KOPT-K1 (cell line): ENCODE measurements around the gene DMXL2.
"Not testable (repeated sequence)": the region's sequence is repeated elsewhere in the genome, so short reads cannot be mapped to it uniquely, and the experiment has no call there.

ENCODE experiments used
- H3K27ac ChIP-seq: fragments of 200-600 bp; sonication (generic); 2 replicates; pipeline ENCODE4 v1.5.1; 2016; ENCODE audit warnings: antibody characterized with exemption, mild to moderate bottlenecking, low read depth, low read length; ENCODE audit not compliant: poor library complexity, severe bottlenecking
- H3K36me3 ChIP-seq: fragments of 200-600 bp; sonication (generic); 2 replicates; pipeline ENCODE4 v1.5.1; 2017; ENCODE audit warnings: antibody characterized with exemption, mild to moderate bottlenecking, low read length, moderate library complexity; ENCODE audit not compliant: insufficient read depth
- H3K9me3 ChIP-seq: fragments of 200-600 bp; sonication (generic); 2 replicates; pipeline ENCODE4 v1.5.1; 2017; ENCODE audit warnings: antibody characterized with exemption, low read length, mild to moderate bottlenecking; ENCODE audit not compliant: insufficient read depth, poor library complexity, severe bottlenecking

The DMXL2 gene

DNA sequence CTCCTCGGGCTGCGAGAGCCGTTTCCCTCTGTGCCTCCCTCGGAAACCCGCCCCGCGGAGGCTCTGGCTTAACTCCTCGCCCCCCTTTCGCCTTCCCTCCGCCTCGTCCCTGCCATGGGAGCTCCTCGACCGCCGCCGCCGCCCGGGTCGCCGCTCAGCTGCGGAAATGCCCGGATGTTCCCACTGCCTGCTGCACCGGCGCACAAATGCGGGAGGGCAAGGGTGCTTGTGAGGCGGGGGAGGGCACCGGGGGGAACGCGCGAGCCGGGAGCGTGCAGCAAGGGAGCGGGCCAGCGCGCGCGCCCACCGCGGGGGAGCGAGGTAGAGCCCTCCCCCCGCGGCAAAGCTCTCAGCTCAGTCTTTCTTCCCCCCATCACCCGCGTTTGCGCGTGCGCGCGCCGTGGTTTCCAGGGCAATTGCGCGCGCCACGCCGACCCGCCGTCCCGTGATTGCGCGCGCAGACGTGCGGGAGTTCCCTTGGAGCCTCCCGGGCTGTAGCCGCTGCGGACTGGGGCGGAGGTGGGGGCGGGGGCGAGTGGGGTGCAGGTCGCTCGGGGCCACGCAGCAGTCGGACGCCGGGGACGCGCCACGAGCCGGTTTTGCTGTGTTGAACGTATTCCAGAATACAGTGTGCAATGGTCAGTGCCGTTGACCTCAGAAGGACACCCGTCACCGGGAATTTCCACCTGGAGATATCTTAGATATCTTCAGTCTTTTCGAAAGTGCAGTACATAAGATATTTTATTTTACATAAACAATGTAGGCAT, at the start of gene DMXL2:
DMXL2 (minus strand) TSS at position 168 of the 767 bp plus-strand sequence. CDS start 226 bp downstream, outside the sequence.
- Histone ChIP-seq H3K36me3 (no peaks in the 10 kb centered on the region), H3K9me3 (no peaks in the 10 kb centered on the region), H3K27ac (peak within 1 kb of the TSS; percentile 72)

- Histone ChIP-seq H3K27ac (no peak overlapping the region), H3K9me3 (no peaks in the 10 kb centered on the region), H3K36me3 (no peaks in the 10 kb centered on the region)
Measured at GRCh38 chr15:51672155-51672687, 49.6 kb upstream of the DMXL2 start.

- Histone ChIP-seq H3K27ac (no peak overlapping the region), H3K9me3 (no peaks in the 10 kb centered on the region), H3K36me3 (no peaks in the 10 kb centered on the region)
Measured at GRCh38 chr15:51669381-51669780, 46.8 kb upstream of the DMXL2 start.

DNA sequence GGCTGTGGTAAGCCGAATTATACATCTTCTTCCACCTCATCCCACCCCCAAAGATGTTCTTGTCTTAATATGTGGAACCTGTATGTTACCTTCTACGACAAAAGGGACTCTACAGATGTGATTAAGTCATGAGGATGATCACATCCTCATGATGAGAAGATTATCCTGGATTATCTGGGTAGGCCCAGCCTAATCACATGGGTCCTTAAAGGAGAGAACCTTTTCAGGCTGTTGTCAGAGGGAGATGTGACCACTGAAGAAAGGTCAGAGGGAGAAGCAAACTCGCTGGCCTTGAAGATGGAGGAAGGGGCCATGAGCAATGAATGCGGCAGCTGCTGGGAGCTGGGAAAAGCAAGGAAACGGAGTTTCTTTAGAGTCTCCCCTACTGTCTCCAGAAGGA, 45.9 kb upstream of the DMXL2 start:
- H3K9me3 ChIP-seq: no peaks in the 10 kb centered on the region
- H3K36me3 ChIP-seq: no peaks in the 10 kb centered on the region
- no peak overlapping the region for H3K27ac ChIP-seq

DNA sequence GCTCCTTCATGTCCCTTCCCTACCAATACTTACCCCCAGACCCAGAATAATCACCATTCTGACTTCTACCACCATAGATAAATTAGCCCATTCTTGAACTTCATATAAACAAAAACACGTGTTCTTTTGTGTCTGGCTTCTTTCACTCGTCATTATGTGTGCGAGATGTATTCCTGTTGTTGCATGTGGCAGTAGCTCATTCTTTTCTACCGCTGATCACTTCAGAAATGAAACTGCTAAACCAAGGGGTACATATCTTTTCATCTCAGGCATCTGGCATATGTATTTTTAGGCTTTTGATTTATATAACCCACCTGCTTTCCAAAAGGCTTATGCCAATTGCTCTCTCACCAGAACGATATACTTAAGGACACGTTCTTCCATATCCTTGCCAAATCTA, 44.9 kb upstream of the DMXL2 start:
- Histone ChIP-seq H3K9me3 (no peaks in the 10 kb centered on the region), H3K36me3 (no peaks in the 10 kb centered on the region), H3K27ac (no peak overlapping the region)

DNA sequence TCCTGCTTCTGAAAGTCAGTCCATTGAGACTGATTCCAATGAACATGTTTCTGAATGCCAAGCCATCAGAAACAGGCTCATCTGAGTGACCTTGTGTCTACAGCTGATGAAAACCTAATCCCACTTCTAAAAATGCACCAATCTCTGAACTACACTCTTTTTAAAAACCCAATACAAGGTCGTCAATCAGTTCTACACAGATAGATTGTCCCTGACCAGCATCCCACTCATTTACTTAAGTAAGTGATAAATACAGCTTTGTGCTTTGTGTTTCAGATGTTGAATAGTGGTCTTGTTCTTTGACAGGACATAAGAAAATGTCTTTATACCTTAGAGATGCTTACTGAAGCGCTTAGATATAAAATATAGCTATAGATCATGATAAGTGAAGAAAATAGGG, 38.5 kb upstream of the DMXL2 start:
- no peak overlapping the region for H3K27ac ChIP-seq
- no peaks in the 10 kb centered on the region for H3K36me3 ChIP-seq
- H3K9me3 ChIP-seq: no peaks in the 10 kb centered on the region

GRCh38 chr15:51658664-51659063, 36.1 kb upstream of the DMXL2 start:
- H3K9me3 ChIP-seq: no peaks in the 10 kb centered on the region
- no peaks in the 10 kb centered on the region for H3K36me3 ChIP-seq
- no peak overlapping the region for H3K27ac ChIP-seq

- not testable (repeated sequence) for H3K9me3 ChIP-seq, H3K27ac ChIP-seq, H3K36me3 ChIP-seq
Measured at GRCh38 chr15:51655401-51656057, 33.0 kb upstream of the DMXL2 start.

- Histone ChIP-seq H3K9me3 (no peaks in the 10 kb centered on the region), H3K27ac (no peak overlapping the region), H3K36me3 (no peaks in the 10 kb centered on the region)
Measured at GRCh38 chr15:51652084-51652668, 29.6 kb upstream of the DMXL2 start.

DNA sequence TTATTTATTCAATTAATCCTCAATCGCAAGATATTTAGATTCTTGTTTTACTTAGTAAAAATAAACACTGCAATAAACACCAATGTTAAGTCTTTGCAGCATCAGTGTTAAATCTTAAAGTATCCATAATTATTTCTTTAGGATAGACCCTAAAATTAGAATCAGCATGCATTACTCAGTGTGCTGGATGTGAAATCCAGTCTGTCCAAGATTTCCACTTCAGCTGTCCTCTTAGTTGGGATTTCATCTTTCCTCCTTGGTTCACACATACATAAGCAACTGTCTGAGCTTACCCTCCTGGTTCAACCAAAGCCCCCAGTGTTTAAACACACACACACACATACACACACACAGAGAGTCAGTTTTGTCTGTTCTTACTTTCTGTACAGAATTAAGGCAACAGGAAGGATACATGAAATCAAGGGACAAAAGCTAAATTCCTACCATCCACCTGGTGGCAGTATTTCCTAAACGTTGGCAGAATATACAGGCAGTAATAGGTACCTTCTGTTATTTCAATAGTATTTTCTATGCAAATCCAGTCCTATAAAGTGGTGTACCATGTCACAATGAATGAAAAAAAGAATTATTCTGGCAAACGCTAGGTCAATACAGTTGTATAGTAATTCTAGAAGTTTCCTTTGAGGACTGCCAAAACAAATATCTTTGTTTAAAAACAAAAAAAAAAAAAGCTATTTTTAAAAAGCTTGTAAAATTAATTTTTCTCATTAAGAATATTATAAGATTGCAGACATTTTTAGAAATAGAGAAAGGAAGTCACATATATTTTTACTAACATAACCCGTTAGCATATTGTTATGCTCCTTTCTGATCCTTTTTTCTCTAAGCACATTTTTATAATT, 27.3 kb upstream of the DMXL2 start:
- no peaks in the 10 kb centered on the region for H3K36me3 ChIP-seq
- no peaks in the 10 kb centered on the region for H3K9me3 ChIP-seq
- H3K27ac ChIP-seq: no peak overlapping the region

DNA sequence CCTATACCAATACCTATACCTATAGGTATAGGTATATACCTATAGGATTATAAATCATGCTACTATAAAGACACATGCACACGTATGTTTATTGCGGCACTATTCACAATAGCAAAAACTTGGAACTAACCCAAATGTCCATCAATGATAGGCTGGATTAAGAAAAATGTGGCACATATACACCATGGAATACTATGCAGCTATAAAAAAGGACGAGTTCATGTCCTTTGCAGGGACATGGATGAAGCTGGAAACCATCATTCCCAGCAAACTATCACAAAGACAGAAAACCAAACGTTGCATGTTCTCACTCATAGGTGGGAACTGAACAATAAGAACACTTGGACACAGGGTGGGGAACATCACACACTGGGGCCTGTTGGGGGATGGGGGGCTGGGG, 26.1 kb upstream of the DMXL2 start:
- not testable (repeated sequence) for H3K36me3 ChIP-seq, H3K27ac ChIP-seq, H3K9me3 ChIP-seq

- not testable (repeated sequence) for H3K36me3 ChIP-seq, H3K27ac ChIP-seq, H3K9me3 ChIP-seq
Measured at GRCh38 chr15:51648101-51648500, 25.5 kb upstream of the DMXL2 start.

- no peaks in the 10 kb centered on the region for H3K9me3 ChIP-seq
- H3K27ac ChIP-seq: no peak overlapping the region
- no peaks in the 10 kb centered on the region for H3K36me3 ChIP-seq
Measured at GRCh38 chr15:51647128-51647562, 24.6 kb upstream of the DMXL2 start.

DNA sequence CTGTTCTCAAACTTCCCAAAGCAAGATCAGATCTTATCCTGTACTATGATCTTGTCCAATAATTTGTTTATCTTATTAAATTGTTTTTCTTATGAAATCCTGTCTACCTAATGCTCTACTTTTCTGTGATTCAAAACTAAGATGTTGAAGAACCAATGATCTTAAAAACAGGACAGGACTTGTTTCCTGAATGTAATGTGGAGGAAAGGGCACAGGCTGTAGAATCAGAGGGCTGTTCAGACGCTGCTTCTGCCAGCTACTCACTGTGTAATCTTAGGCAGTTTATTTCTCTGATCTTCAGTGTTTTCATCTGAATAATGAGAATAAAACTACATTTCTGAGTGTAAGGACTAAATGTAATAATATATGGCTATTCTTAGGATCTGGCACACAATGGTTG, 20.1 kb upstream of the DMXL2 start:
- H3K9me3 ChIP-seq: no peaks in the 10 kb centered on the region
- H3K36me3 ChIP-seq: no peaks in the 10 kb centered on the region
- no peak overlapping the region for H3K27ac ChIP-seq
